Esophagus muscularis mucosa (tissue), 4 donors: ENCODE measurements around the gene GLB1L3. TPM values are rescaled to one million over a fixed set of nuclear protein-coding genes. Genes with fewer than 3 reads are reported as not detected.

Source experiments
- DNase-seq: peaks from one replicate; pipeline ENCODE4 v3.0.0-alpha.2; 2017; ENCODE audit errors: extremely low spot score
- H3K27ac ChIP-seq, 4 donors: fragments of 200-600 bp; sonication (generic); replicated peaks in 1 of 4; 1 replicate in 3 of 4; 2 replicates in 1 of 4; pipeline ENCODE4 v1.5.1; 2016 to 2019; ENCODE audit warnings: mild to moderate bottlenecking in 1 of 4
- H3K27me3 ChIP-seq, 4 donors: fragments of 200-600 bp; sonication (generic); one replicate each; pipeline versions ENCODE4 v1.5.1 to v1.6.0; 2016 to 2019
- H3K36me3 ChIP-seq, 4 donors: fragments of 200-600 bp; sonication (generic); one replicate each; pipeline ENCODE4 v1.5.1; 2016 to 2019
- H3K4me1 ChIP-seq, 4 donors: fragments of 200-600 bp; sonication (generic); one replicate each; pipeline ENCODE4 v1.5.1; 2016 to 2019
- H3K4me3 ChIP-seq, 4 donors: fragments of 200-600 bp; sonication (generic); 1 replicate in 2 of 4; 2 replicates in 2 of 4; pipeline ENCODE4 v1.5.1; 2016 to 2019; ENCODE audit warnings: mild to moderate bottlenecking in 4 of 4, moderate library complexity in 1 of 4
- H3K9me3 ChIP-seq, 4 donors: fragments of 200-600 bp; sonication (generic); 1 replicate in 3 of 4; 2 replicates in 1 of 4; pipeline ENCODE4 v1.5.1; 2016 to 2019
- EP300 ChIP-seq: sonication (generic); formaldehyde crosslinking; IDR thresholded peaks from one replicate; pipeline ENCODE4 v1.6.1; 2017; ENCODE audit warnings: antibody characterized with exemption
- POLR2A ChIP-seq: fragments of 450-650 bp; IDR thresholded peaks from one replicate; pipeline ENCODE4 v1.6.1; 2017; ENCODE audit warnings: antibody characterized with exemption, moderate library complexity, mild to moderate bottlenecking, low read depth
- POLR2AphosphoS5 ChIP-seq, 2 donors: sonication (generic); formaldehyde crosslinking; IDR thresholded peaks; one replicate each; pipeline ENCODE4 v1.6.1; 2017; ENCODE audit warnings: antibody characterized with exemption in 2 of 2
- WGBS: methylation state at CpG from one replicate; pipeline ENCODE4 v1.1.5; 2018; 5-methylcytosine and 5-hydroxymethylcytosine counted together
- intact Hi-C: fragments of 100-400 bp; cut with DNase I; formaldehyde crosslinking; loops from one replicate; pipeline ENCODE4 v1.15.1; 2023
- total RNA-seq, 4 donors: library from RNA; depleted of rRNA; stranded (reverse); fragments of >200 nt; gene quantifications; one replicate each; pipeline versions ENCODE4 v1.1.0 to v1.2.1, GENCODE V29; 2016
- TF ChIP-seq, protein P1 (sequence below), 3 experiments: fragments of 200-600 bp in 2 of 3; fragments of 450-650 bp in 1 of 3; sonication (generic) in 2 of 3; IDR thresholded peaks; one replicate each; pipeline ENCODE4 v1.5.1; 2017 to 2019; ENCODE audit warnings: antibody characterized with exemption in 3 of 3, mild to moderate bottlenecking in 2 of 3, moderate library complexity in 1 of 3

The GLB1L3 gene
- total RNA-seq, 4 donors from 2014 or later: 0.29 to 0.42 (median 0.32) TPM; not detected in 1

DNA sequence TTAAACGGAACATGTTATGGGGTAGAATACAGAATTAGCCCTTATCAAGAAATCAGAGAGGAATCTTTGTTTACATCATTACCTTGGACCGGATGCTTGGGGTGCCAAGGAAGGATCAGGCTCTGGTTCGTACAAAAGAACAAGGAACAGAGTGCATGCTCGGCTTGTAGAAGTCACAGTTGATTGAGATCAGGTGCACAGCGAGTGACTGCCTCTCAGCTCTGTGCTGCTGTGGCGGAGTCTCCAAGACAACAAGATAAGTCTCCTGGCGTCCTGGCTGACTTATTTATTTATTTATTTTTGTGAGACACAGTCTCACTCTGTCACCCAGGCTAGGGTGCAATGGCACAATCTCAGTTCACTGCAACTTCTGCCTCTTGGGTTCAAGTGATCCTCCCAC lies 87.4 kb downstream of the GLB1L3 start:
- TF ChIP-seq EP300 (no peak), POLR2A (no peak), POLR2AphosphoS5 (IDR thresholded peaks at IDR 0.05) (no peak)
- TF ChIP-seq, protein P1, sequence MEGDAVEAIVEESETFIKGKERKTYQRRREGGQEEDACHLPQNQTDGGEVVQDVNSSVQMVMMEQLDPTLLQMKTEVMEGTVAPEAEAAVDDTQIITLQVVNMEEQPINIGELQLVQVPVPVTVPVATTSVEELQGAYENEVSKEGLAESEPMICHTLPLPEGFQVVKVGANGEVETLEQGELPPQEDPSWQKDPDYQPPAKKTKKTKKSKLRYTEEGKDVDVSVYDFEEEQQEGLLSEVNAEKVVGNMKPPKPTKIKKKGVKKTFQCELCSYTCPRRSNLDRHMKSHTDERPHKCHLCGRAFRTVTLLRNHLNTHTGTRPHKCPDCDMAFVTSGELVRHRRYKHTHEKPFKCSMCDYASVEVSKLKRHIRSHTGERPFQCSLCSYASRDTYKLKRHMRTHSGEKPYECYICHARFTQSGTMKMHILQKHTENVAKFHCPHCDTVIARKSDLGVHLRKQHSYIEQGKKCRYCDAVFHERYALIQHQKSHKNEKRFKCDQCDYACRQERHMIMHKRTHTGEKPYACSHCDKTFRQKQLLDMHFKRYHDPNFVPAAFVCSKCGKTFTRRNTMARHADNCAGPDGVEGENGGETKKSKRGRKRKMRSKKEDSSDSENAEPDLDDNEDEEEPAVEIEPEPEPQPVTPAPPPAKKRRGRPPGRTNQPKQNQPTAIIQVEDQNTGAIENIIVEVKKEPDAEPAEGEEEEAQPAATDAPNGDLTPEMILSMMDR (IDR thresholded peaks at IDR 0.05): no peak
- WGBS: 81% methylated on average over 7 of the region's 7 CpGs
- peaks cover 0 to 16% (median 0%) of the 10 kb centered on the region in 4 donors for H3K27me3 ChIP-seq
- H3K27ac ChIP-seq: no peak overlapping the region
- no peak for DNase-seq
- intact Hi-C loops: no loop called here
- no peaks in the 10 kb centered on the region for H3K9me3 ChIP-seq
- H3K4me1 ChIP-seq: peaks cover 0 to 6% (median 3%) of the 10 kb centered on the region in 4 donors
- no peaks in the 10 kb centered on the region for H3K36me3 ChIP-seq
- no peak overlapping the region for H3K4me3 ChIP-seq

DNA sequence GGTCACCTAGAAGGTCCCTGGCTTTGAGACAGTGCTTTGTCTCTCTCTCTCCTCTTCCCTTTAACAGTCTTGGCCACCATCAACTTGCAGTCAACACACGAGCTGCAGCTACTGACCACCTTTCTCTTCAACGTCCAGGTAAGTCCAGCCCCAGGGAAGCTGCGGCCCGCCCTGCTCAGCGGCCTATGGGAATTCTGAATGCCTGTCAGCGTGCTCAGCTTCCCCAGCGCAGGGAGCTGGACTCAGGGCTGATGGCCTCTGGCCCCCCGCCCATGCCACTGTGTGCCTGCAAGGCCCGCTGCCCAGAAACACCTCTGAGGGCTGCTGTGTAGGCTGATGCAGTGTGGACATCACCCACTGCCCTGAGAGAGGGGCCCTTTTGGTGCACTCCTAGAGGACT lies 88.1 kb downstream of the GLB1L3 start:
- WGBS: 90% methylated on average over 8 of the region's 9 CpGs
- Histone ChIP-seq H3K9me3 (no peaks in the 10 kb centered on the region), H3K27me3 (peaks cover 0 to 16% (median 0%) of the 10 kb centered on the region in 4 donors), H3K4me1 (peaks cover 0 to 6% (median 3%) of the 10 kb centered on the region in 4 donors), H3K4me3 (no peak overlapping the region), H3K27ac (no peak overlapping the region), H3K36me3 (no peaks in the 10 kb centered on the region)
- intact Hi-C loops: no loop called here
- DNase-seq: no peak
- TF ChIP-seq, protein P1 (IDR thresholded peaks at IDR 0.05): no peak
- TF ChIP-seq EP300 (no peak), POLR2A (no peak), POLR2AphosphoS5 (IDR thresholded peaks at IDR 0.05) (no peak)

DNA sequence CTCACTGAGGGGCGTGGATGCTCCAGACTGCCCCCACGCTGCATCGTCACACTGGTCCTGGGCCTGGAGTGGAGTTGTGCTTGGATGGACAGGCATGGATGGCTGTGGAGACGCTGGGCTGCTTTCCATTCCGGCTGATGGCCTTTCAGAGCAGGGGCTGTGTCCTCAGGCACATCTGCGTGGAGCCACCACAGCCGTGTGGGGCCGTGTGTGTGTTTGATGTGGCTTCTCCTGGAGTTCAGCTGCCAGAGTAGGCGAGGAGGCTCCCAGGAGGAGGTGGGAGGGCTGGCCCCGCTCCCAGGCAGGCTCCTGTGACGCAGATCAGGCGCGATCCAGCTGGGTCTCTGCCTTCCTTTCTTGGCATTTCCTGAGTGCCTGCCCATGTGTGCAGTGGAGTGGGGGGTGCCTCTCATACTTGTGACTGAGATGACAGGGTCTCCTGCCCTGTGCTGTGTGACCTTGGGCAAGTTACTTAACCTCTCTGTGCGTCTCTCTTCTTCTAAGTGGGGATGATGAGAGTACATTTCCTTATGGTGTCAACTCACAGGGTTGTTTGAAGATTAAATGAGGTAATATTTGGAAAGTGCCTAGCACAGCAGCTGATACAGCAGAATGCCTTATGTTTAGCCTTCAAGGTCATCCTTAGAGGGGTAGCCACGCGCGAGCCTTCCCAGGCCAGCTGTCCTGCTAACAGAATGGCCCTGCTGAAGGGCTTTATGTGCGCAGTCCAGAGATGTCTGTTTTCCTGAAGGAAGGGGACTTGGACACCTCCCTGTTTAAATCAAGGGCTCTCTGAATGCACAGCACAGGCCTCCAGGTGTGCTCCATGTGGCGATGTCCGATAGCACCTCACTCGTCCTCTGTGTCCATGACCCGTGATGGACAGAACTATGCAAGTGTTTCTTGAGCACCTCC lies 89.1 kb downstream of the GLB1L3 start:
- WGBS: 63% methylated on average over 20 of the region's 22 CpGs
- H3K4me3 ChIP-seq: no peak overlapping the region
- no peak for DNase-seq
- H3K36me3 ChIP-seq: peaks cover 0 to 6% (median 0%) of the 10 kb centered on the region in 4 donors
- H3K27me3 ChIP-seq: peaks cover 0 to 16% (median 0%) of the 10 kb centered on the region in 4 donors
- intact Hi-C loops: no loop called here
- H3K9me3 ChIP-seq: no peaks in the 10 kb centered on the region
- H3K4me1 ChIP-seq: peaks cover 0 to 3% (median 1%) of the 10 kb centered on the region in 4 donors
- H3K27ac ChIP-seq: no peak overlapping the region
- TF ChIP-seq POLR2AphosphoS5 (IDR thresholded peaks at IDR 0.05) (no peak), POLR2A (no peak), EP300 (no peak)
- TF ChIP-seq, protein P1 (IDR thresholded peaks at IDR 0.05): no peak

DNA sequence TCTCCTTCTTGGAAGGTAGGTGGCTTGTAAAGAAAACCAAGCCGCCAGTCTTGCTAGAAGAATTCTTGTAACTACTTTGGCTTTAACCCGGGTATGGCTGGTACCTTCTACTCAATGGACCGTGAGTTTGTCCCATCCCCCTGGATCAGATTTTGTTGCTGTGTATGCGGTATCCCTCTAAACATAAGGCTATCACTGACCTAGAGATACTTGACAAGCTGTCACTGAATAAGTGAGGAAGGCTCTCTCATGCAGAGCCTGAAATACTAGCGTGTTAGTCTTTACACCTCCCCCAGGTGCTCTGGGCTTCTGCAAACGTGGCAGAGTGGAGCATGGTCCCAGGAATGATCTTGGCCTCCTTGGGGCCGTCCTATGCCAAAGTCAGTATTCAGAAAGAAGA lies 90.1 kb downstream of the GLB1L3 start:
- H3K4me3 ChIP-seq: no peak overlapping the region
- intact Hi-C loops: no loop called here
- DNase-seq: no peak
- 79% methylated on average over 7 of the region's 7 CpGs for WGBS
- no peak overlapping the region for H3K27ac ChIP-seq
- TF ChIP-seq EP300 (no peak), POLR2AphosphoS5 (IDR thresholded peaks at IDR 0.05) (no peak), POLR2A (no peak)
- TF ChIP-seq, protein P1 (IDR thresholded peaks at IDR 0.05): no peak
- peaks cover 0 to 13% (median 0%) of the 10 kb centered on the region in 4 donors for H3K36me3 ChIP-seq
- H3K27me3 ChIP-seq: peaks cover 0 to 16% (median 0%) of the 10 kb centered on the region in 4 donors
- H3K4me1 ChIP-seq: no peaks in the 10 kb centered on the region
- H3K9me3 ChIP-seq: no peaks in the 10 kb centered on the region
